Measurements from ENCODE around the gene WDR45.

The WDR45 gene

GRCh38 chrX:49101629-49101984 is 21.9 kb upstream of the WDR45 start:
- H3K4me1 ChIP-seq (ENCODE audit: insufficient read depth, insufficient read length): no peaks in the 10 kb centered on the region
- H3K4me3 ChIP-seq (ENCODE audit: insufficient read length, low read depth): peak overlapping the region; percentile 97
- no peaks in the 10 kb centered on the region for H3K27me3 ChIP-seq (ENCODE audit: insufficient read depth, insufficient read length)
- DNase-seq (ENCODE audit: low read depth, low spot score): no peak
- H3K36me3 ChIP-seq (ENCODE audit: insufficient read depth, insufficient read length, low read length): peaks cover 12% of the 10 kb centered on the region
- H3K9ac ChIP-seq (ENCODE audit: insufficient read length, low read depth): peak overlapping the region; percentile 87
- no peaks in the 10 kb centered on the region for H3K9me3 ChIP-seq (ENCODE audit: insufficient read depth, low read length)
- TF ChIP-seq ZNF274 (IDR thresholded peaks at IDR 0.05; ENCODE audit: low read depth, low read length) (no peak), YY1 (IDR thresholded peaks at IDR 0.05; ENCODE audit: insufficient read depth, insufficient read length) (no peak), SUZ12 (IDR thresholded peaks at IDR 0.05; ENCODE audit: extremely low read depth, insufficient read depth, insufficient read length) (no peak)

GRCh38 chrX:49100704-49101628 is 21.3 kb upstream of the WDR45 start:
- Histone ChIP-seq H3K4me1 (ENCODE audit: insufficient read depth, insufficient read length) (no peaks in the 10 kb centered on the region), H3K36me3 (ENCODE audit: insufficient read depth, insufficient read length, low read length) (peaks cover 6% of the 10 kb centered on the region), H3K4me3 (ENCODE audit: insufficient read length, low read depth) (peak overlapping the region; percentile 97), H3K9ac (ENCODE audit: insufficient read length, low read depth) (peak overlapping the region; percentile 93), H3K27me3 (ENCODE audit: insufficient read depth, insufficient read length) (no peaks in the 10 kb centered on the region), H3K9me3 (ENCODE audit: insufficient read depth, low read length) (no peaks in the 10 kb centered on the region)
- TF ChIP-seq ZNF274 (IDR thresholded peaks at IDR 0.05; ENCODE audit: low read depth, low read length): no peak
- no peak for TF ChIP-seq YY1 (IDR thresholded peaks at IDR 0.05; ENCODE audit: insufficient read depth, insufficient read length)
- no peak for TF ChIP-seq SUZ12 (IDR thresholded peaks at IDR 0.05; ENCODE audit: extremely low read depth, insufficient read depth, insufficient read length)
- peak; percentile 94 for DNase-seq (ENCODE audit: low read depth, low spot score)

DNA sequence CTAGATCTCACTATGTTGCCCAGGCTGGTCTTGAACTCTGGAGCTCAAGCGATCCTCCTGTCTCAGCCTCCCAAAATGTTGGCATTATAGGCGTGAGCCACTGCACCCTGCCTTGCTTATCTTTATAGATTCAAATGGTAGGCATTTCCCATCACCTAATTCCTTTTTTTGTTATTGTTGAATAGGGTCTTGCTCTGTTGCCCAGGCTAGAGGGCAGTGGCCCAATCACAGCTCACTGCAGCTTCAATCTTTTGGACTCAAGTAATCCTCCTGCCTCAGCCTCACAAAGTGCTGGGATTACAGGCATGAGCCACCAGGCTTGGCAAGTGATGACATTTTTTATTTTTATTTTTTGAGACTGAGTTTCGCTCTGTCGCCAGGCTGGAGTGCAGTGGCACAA is 16.7 kb upstream of the WDR45 start:
- TF ChIP-seq ZNF274 (IDR thresholded peaks at IDR 0.05; ENCODE audit: low read depth, low read length): no peak
- TF ChIP-seq YY1 (IDR thresholded peaks at IDR 0.05; ENCODE audit: insufficient read depth, insufficient read length): no peak
- no peak for TF ChIP-seq SUZ12 (IDR thresholded peaks at IDR 0.05; ENCODE audit: extremely low read depth, insufficient read depth, insufficient read length)
- H3K9me3 ChIP-seq (ENCODE audit: insufficient read depth, low read length): no peaks in the 10 kb centered on the region
- no peak overlapping the region for H3K9ac ChIP-seq (ENCODE audit: insufficient read length, low read depth)
- H3K4me3 ChIP-seq (ENCODE audit: insufficient read length, low read depth): no peak overlapping the region
- H3K36me3 ChIP-seq (ENCODE audit: insufficient read depth, insufficient read length, low read length): no peaks in the 10 kb centered on the region
- H3K4me1 ChIP-seq (ENCODE audit: insufficient read depth, insufficient read length): no peaks in the 10 kb centered on the region
- DNase-seq (ENCODE audit: low read depth, low spot score): no peak
- no peaks in the 10 kb centered on the region for H3K27me3 ChIP-seq (ENCODE audit: insufficient read depth, insufficient read length)

DNA sequence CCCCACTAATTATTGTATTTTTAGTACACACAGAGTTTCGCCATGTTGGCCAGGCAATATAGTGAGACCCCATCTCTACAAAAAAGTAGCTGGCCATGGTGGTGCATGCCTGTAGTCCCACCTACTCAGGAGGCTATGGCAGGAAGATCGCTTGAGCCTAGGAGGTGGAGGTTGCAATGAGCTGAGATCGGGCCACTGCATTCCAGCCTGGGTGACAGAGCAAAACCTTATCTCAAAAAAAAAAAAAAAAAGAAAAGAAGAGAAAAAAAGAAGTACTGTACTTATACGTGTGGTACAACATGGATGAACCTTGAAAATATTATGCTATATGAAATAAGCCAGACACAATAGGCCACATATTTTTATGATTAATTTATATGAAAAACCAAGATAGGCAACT is 9.9 kb upstream of the WDR45 start:
- Histone ChIP-seq H3K9me3 (ENCODE audit: insufficient read depth, low read length) (no peaks in the 10 kb centered on the region), H3K4me1 (ENCODE audit: insufficient read depth, insufficient read length) (no peaks in the 10 kb centered on the region), H3K9ac (ENCODE audit: insufficient read length, low read depth) (no peak overlapping the region), H3K4me3 (ENCODE audit: insufficient read length, low read depth) (no peak overlapping the region), H3K36me3 (ENCODE audit: insufficient read depth, insufficient read length, low read length) (no peaks in the 10 kb centered on the region), H3K27me3 (ENCODE audit: insufficient read depth, insufficient read length) (no peaks in the 10 kb centered on the region)
- TF ChIP-seq SUZ12 (IDR thresholded peaks at IDR 0.05; ENCODE audit: extremely low read depth, insufficient read depth, insufficient read length) (no peak), YY1 (IDR thresholded peaks at IDR 0.05; ENCODE audit: insufficient read depth, insufficient read length) (no peak), ZNF274 (IDR thresholded peaks at IDR 0.05; ENCODE audit: low read depth, low read length) (no peak)
- DNase-seq (ENCODE audit: low read depth, low spot score): no peak

GRCh38 chrX:49082271-49082871 is 2.7 kb upstream of the WDR45 start:
- Histone ChIP-seq H3K4me3 (ENCODE audit: insufficient read length, low read depth) (no peak overlapping the region), H3K9ac (ENCODE audit: insufficient read length, low read depth) (no peak overlapping the region), H3K9me3 (ENCODE audit: insufficient read depth, low read length) (no peaks in the 10 kb centered on the region), H3K27me3 (ENCODE audit: insufficient read depth, insufficient read length) (no peaks in the 10 kb centered on the region), H3K36me3 (ENCODE audit: insufficient read depth, insufficient read length, low read length) (peaks cover 3% of the 10 kb centered on the region), H3K4me1 (ENCODE audit: insufficient read depth, insufficient read length) (no peaks in the 10 kb centered on the region)
- TF ChIP-seq YY1 (IDR thresholded peaks at IDR 0.05; ENCODE audit: insufficient read depth, insufficient read length): no peak
- TF ChIP-seq ZNF274 (IDR thresholded peaks at IDR 0.05; ENCODE audit: low read depth, low read length): no peak
- no peak for TF ChIP-seq SUZ12 (IDR thresholded peaks at IDR 0.05; ENCODE audit: extremely low read depth, insufficient read depth, insufficient read length)
- DNase-seq (ENCODE audit: low read depth, low spot score): no peak

DNA sequence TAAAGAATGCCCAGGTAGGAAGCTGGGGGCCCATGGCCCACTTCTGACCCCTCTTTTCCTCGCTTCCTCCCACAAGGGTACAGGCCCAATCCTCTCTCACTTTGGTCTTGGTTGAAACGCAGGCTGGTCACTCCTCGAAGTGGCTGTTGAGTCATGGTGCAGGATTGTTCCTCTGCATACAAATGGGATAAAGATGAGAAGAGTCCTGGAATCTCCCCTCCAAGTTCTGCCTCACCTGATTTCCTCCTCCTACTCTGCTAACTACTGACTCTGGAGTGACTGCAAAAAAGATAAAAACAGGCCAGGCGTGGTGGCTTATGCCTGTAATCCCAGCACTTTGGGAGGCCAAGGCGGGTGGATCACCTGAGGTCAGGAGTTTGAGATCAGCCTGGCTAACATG is 1.7 kb downstream of the WDR45 start:
- Histone ChIP-seq H3K36me3 (ENCODE audit: insufficient read depth, insufficient read length, low read length) (peaks cover 30% of the 10 kb centered on the region), H3K27me3 (ENCODE audit: insufficient read depth, insufficient read length) (no peaks in the 10 kb centered on the region), H3K9me3 (ENCODE audit: insufficient read depth, low read length) (no peaks in the 10 kb centered on the region), H3K4me3 (ENCODE audit: insufficient read length, low read depth) (no peak overlapping the region), H3K4me1 (ENCODE audit: insufficient read depth, insufficient read length) (no peaks in the 10 kb centered on the region), H3K9ac (ENCODE audit: insufficient read length, low read depth) (no peak overlapping the region)
- no peak for DNase-seq (ENCODE audit: low read depth, low spot score)
- TF ChIP-seq YY1 (IDR thresholded peaks at IDR 0.05; ENCODE audit: insufficient read depth, insufficient read length) (no peak), ZNF274 (IDR thresholded peaks at IDR 0.05; ENCODE audit: low read depth, low read length) (no peak), SUZ12 (IDR thresholded peaks at IDR 0.05; ENCODE audit: extremely low read depth, insufficient read depth, insufficient read length) (no peak)

- Histone ChIP-seq H3K9me3 (ENCODE audit: insufficient read depth, low read length) (no peaks in the 10 kb centered on the region), H3K4me3 (ENCODE audit: insufficient read length, low read depth) (no peak overlapping the region), H3K9ac (ENCODE audit: insufficient read length, low read depth) (no peak overlapping the region), H3K27me3 (ENCODE audit: insufficient read depth, insufficient read length) (no peaks in the 10 kb centered on the region), H3K4me1 (ENCODE audit: insufficient read depth, insufficient read length) (peaks cover 5% of the 10 kb centered on the region), H3K36me3 (ENCODE audit: insufficient read depth, insufficient read length, low read length) (peaks cover 47% of the 10 kb centered on the region)
- no peak for DNase-seq (ENCODE audit: low read depth, low spot score)
- TF ChIP-seq YY1 (IDR thresholded peaks at IDR 0.05; ENCODE audit: insufficient read depth, insufficient read length): no peak
- TF ChIP-seq ZNF274 (IDR thresholded peaks at IDR 0.05; ENCODE audit: low read depth, low read length): no peak
- TF ChIP-seq SUZ12 (IDR thresholded peaks at IDR 0.05; ENCODE audit: extremely low read depth, insufficient read depth, insufficient read length): no peak
Observed at GRCh38 chrX:49075347-49075746, 4.3 kb downstream of the WDR45 start.
